GM21515 (cell line): ENCODE data around the gene HSPB8.

Experiments used
- ATAC-seq: cut with Tn5 transposase; IDR thresholded peaks from one replicate; pipeline ENCODE4 v1.9.1; 2021; ENCODE audit not compliant: unreplicated experiment

HSPB8 gene

GRCh38 chr12:119169150-119169549 lies 9.6 kb upstream of the HSPB8 start:
- ATAC-seq, result no peak

DNA sequence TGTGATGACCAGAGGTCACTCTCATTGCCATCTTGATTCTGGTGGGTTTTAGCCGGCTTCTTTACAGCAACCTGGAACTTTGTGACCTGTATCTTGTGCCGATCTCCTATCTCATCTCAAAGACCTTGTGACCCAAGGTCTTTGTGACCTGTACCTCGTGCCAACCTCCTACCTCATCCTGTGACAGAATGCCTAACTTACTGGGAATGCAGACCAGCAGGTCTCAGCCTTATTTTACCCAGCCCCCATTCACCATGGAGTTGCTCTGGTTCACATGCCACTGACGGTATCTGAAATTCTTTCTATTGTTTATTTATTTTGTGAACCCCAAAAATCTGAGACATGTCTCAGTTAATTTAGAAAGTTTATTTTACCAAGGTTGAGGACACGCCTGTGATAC lies 7.4 kb upstream of the HSPB8 start:
- ATAC-seq, result no peak

GRCh38 chr12:119171691-119172425 lies 6.9 kb upstream of the HSPB8 start:
- ATAC-seq, result no peak

DNA sequence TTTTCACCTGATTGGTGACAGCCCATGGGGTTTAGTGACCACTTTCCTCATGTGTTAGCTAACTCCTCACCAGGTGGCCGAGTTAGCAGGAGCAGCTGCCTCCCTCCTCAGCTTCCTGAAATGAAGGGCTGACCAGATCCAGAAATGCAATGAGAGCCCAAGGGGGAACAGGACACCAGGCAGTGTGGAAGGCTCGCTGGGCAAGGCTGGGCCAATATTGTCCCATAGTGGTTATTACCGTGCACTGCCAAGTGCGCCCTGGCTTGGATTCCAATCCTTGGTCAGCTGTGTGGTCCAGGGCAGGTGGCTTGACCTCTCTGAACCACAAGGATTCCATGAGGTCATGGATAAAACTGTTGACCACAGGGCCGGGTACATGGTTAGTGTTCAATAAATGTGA lies 3.6 kb upstream of the HSPB8 start:
- no peak for ATAC-seq

DNA sequence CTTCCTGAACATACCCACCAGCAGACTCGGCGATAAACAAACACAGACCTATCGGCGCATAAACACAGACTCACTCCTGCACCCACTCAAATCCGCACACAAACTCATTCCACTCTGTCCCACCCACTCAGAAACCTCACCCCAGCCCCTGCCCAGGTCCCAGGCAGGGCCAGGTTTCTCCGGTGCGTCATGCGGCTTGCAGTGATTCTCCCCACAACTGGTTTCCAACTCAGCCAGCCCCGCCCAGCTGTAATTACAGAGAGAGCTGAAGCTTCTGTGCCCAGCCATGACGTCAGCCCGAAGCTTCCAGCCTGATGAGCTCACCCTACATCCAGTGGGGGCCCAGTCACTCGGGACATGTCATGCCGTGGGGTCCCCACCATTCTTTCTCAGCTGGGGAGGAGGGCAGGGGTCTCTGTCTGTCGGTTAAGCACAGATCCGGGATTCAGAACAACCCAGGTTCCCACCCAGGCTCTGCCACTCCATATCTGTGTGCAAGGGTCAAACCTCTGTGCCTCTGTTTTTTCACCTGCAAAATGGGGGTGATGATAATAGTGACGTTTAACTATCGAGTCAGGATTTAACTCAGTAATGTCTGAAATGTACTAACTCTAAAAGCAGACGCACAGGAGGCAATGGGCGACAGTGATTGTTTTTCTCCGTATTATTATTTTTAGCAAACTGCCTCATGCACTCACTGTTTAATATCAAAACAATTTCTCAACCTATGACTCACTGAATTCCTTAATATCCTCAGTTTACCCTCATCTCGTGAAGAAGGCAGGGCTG lies 2.3 kb upstream of the HSPB8 start:
- no peak for ATAC-seq

GRCh38 chr12:119177056-119177325 lies 1.7 kb upstream of the HSPB8 start:
- no peak for ATAC-seq

DNA sequence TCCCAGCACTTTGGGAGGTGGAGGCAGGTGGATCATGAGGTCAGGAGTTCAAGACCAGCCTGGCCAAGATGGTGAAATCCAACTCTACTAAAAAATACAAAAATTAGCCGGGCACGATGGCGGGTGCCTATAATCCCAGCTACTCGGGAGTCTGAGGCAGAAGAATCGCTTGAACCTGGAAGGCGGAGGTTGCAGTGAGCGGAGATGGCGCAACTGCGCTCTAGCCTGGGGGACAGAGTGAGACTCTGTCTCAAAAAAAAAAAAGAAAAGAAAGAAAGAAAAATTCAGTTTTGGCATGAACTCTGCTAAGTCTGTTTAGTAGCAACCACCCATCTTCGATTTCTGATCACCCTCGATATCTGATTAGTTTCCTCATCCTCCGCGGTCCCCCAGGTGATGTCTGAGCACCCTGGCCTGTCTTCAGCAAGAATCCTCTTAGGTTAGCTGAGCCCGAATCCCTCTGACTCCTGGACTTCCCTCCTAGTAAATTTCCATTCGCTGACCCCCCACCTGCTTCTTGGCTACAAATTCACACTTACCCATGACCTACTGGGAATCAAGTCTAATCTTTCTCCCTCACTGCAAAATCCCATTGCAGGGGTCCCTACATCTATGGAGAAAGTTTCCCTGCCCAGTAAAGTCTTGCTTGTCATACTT lies 879 bp upstream of the HSPB8 start:
- no peak for ATAC-seq

- no peak for ATAC-seq
These were observed 747 bp downstream of the HSPB8 start for GRCh38 chr12:119179335-119180021.

GRCh38 chr12:119180380-119181040 lies 1.8 kb downstream of the HSPB8 start:
- ATAC-seq, result no peak

DNA sequence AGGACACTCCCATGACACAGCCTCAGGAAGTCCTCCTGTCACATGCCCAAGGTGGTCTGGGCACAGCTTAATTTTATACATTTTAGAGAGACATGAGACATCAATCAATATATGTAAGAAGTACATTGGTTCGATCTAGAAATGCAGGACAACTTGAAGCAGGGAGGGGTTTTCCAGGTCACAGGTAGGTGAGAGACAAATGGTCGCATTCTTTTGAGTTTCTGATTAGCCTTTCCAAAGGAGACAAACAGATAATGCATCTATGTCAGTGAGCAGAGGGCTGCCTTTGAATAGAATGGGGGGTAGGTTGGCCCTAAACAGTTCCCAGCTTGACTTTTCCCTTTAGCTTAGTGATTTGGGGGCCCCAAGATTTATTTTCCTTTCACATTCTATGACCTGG lies 2.5 kb downstream of the HSPB8 start:
- no peak for ATAC-seq

DNA sequence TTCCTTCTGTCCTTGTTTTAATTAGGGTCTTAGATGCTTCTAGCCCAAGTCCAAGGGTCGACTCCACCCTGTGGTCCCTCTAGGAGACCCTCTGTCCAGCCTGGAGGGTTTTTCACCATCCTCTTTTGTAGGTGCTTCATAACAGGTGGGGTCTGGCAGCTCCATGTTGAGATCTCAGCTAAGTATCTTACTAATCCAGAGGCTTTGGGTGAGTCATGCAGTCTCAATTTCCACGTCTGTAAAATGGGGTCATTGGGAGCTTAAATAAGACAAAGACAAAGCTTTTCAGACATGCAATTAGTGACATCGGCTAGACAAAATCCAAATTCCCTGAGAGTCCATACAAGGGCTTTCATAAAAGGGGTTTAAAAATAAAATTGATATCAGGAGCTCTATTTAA lies 3.2 kb downstream of the HSPB8 start:
- ATAC-seq, result no peak

DNA sequence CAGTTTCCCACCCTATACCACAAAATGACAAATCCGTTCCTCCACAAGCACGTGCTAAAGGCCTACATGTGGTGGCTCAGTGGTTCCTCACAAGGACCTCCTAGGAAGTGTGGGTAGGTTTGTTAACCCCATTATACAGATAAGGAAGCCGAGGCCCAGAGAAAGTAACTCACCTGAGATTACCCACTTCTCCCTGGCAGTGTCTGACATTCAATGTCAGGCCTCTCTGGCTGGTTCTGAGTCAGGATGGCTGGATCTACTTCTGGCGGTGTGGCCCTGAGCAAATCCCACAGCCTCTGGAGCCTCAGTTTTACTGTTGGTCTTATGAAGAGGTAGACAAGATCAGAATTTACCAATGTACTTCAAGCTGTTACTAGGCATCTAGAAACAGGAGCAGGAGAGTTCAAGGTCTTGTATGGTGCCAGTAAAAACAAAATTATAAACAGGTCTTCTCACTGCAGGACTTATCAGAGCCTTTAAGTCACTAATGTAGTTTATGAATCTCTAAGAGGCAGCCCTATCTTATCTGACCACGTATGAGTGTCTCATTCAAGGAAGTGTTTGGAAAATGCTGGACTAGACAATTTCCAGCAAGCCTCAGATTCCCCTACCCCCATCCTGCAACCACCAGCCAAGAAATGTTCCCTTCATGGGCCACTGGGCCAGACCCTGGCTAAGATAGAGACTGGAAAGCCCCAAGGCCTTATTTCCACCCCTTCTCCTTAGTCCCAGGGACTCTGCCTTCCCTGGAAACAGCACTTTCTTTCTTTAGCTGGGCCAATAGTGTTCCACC lies 4.2 kb downstream of the HSPB8 start:
- no peak for ATAC-seq

- no peak for ATAC-seq
These were observed 5.4 kb downstream of the HSPB8 start for GRCh38 chr12:119183942-119184695.

- ATAC-seq, result no peak
These were observed 16.5 kb downstream of the HSPB8 start for GRCh38 chr12:119195256-119195655.

DNA sequence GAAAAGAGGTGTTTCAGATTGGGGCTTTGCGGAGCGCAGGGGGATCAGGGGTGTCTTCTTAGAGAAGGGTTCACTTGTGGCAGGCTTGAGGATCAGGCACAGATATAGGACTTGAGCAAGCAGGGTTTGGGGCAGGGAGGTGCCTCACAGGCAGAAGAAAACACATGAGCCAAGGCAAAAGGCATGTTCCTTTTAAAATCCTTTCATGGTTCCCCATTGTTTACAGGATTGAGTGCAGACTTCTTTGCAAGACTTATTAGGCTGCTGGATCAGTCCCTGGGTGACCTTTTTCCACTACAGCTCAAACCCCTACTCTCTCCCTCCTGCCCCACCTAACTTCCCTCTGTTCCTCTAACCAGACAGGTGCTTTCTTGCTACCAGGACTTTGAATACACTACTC lies 19.7 kb downstream of the HSPB8 start:
- ATAC-seq, result no peak

DNA sequence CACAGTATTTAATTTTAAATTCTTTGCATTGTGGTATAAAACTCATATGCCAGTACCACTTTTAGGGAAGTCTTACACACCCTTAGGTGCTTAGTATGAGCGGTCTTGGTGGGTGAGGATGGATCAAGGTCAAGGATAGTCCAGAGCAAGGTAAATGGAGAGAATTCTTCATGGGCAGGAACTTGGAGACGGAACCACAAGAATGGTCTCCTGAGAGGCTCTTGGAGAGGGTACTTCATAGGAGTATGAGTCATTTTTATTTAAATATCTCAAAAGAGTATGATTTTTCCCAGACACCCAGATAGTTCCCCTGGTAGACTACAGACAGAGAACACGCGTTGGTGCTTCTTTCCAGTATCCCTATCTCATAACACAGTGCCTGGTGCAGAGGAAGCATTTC lies 21.9 kb downstream of the HSPB8 start:
- ATAC-seq, result no peak

GRCh38 chr12:119201789-119202543 lies 23.2 kb downstream of the HSPB8 start:
- no peak for ATAC-seq

GRCh38 chr12:119202544-119202943 lies 23.8 kb downstream of the HSPB8 start:
- ATAC-seq, result no peak

- no peak for ATAC-seq
These were observed 25.4 kb downstream of the HSPB8 start for GRCh38 chr12:119204131-119204530.
